Stimulated activated CD8-positive, alpha-beta memory T cell treated with anti-CD3 and anti-CD28 coated beads, Interleukin-12 subunit alpha, Interleukin-12 subunit beta, amount 100 ng/mL, for 1 hour (primary cell): ENCODE measurements around the gene COG8.

Source experiments
- DNase-seq: peaks from one replicate; pipeline ENCODE4 v3.0.0-alpha.2; 2020; ENCODE audit warnings: low read depth

Gene COG8

DNA sequence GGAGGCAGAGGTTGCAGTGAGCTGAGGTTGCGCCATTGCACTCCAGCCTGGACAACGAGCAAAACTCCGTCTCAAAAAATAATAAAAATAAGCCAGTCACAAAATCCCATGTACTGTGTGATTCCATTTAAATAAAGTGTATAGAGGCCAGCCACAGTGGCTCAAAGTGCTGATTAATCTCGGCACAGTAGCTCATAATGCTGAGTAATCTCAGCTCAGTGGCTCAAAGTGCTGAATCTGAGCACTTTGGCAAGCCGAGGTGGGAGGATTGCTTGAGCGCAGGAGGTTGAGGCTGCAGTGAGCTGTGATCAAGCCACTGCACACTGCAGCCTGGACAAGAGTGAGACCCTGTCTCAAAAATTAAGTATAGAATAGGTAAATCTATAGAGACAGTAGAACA lies 7.3 kb upstream of the COG8 start:
- DNase-seq: no peak

DNA sequence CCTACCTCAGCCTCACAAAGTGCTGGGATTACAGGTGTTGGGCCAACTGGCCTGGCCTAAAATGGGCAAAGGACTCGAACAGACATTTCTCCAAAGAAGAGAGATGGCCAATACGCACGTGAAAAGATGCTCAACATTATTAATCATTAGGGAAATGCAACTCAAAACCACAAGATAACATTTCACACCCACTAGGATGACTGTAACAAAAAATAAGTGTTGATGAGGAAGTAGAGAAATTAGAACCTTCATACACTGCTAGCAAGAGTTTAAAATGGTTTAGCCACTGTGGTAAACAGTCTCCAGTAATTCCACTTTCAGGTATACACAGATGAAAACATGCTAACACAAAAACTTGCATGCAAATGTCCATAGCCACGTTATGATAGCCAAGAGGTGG lies 6.6 kb upstream of the COG8 start:
- no peak for DNase-seq

DNA sequence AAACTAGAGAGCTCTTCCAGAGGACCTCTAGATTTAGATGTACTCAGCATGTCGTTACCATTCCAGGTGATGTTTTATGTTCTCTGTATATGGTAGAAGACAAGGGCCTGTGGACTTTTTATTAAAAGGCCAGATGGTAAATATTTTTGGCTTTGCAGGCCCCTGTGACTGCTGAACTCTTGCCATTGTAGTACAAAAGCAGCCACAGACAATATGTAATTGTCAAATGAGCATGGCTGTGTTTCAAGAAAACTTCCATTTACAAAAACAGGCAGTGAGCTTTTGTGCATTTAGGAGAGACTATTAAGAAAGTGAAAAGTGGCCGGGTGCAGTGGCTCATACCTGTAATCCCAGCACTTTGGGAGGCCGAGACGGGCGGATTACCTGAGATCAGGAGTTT lies 4.8 kb upstream of the COG8 start:
- no peak for DNase-seq

DNA sequence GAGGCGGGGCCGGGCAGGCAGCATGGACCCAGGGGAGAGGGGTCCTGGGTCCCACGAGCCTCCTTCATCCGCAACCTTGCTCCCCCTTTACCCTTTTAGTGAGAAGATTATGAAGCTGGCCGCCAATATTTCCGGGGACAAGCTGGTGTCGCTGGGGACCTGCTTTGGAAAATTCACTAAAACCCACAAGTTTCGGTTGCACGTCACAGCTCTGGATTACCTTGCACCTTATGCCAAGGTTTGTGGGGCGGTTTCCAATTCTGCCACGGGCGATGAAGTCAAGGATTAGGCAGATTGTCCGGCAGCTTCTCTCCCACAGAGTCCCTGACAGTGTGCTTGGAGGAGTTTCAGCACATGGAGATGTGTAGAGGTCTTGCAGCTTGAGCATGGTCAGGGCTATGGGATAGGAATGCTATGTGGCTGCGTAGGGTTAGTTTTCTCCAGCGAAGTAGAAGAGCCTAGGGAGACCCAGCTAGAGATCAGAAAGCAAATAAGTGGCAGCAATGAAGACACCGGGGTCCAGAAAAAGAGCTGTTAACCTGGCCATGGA lies 806 bp upstream of the COG8 start:
- DNase-seq: no peak

DNA sequence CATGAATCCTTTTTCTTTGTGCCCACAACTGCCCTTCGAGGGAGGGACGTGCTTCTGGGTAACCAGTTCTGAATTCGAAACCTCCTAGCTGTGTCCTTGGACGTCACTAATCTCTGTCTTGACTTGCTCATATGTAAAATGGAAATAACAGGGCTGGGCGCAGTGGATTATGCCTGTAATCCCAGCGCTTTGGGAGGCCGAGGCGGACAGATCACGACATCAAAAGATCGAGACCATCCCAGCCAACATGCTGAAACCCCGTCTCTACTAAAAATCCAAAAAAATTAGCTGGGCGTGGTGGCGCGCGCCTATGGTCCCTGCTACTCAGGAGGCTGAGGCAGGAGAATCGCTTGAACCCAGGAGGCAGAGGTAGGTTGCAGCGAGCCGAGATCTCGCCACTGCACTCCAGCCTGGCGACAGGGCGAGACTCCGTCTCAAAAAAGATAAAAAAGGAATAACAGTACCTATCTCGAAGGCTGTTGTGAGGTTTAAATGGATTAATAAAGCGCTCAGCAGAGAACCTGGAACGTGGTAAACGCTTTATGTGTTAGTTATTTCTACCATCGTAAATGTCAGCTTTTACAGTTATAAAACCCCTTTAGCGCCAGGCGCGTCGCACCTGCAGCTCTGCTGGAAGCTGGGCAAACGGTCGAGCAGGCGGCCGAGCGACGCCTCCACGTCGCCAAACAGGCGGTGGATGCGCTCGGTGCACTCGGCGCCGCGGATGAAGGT lies 641 bp downstream of the COG8 start:
- no peak for DNase-seq

DNA sequence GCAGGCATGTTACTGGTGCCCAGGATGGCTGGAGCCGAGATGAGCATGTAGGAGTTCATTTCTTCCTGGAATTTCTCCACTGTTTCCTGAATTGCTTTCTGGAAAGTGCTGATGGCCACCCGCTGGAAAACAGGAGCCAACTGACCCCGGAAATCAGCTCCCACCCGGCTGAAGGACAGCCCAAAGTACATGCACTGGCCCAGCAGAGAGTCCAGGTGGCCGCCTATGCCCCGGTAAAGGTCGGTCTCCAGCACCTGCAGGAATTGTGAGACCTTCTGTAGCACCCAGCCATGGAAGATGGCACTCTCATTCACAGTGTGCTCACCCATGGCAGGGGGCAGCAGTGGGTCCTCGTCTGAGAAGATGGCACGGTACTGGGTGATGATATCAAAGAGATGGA lies 4.7 kb downstream of the COG8 start:
- DNase-seq: no peak

DNA sequence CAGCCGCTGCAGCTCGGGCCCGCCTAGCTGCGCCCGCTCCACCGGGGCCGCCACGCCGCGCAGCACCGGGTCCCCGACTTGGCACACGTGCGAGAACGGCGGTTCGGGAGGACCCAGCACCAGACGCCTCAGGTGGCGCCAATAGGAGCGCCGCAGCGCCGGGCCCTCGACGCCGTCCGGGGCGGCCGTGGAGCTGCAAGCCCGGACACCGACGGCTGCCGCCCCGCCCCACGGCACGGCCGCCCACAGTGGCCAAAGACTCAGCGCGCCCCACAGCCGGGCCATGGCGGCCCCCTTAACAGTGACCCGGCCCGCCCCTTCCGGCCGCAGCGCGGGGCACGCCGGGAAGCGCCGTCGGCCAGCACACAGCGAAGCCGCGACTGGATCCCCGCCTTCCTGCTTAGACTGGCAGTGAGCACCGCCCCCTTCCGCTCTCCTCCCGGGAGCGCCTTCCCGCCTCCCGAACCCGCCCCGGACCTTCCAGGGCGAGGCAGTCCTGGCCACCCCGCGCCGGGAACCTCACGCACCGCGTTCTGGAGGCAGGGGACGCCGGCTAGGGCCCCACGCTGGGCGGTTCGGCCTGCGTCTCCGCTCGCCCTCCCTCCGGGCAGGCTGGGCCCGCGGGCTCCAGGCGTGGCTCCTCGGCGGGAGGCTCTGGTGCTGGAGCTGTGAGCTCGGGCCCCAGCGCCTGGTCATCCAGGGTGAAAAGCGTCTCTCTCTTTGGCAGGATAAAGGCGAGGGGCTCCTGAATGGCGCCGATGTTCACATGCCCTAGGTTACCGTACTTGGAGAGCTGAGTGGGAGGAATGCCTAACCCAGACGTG lies 8.9 kb downstream of the COG8 start, which contains the start of gene PDF:
Gene PDF (minus strand): TSS at position 303 of the 824 bp plus-strand sequence. CDS start 18 bp downstream, at position 285.
- peak; percentile 67 for DNase-seq

DNA sequence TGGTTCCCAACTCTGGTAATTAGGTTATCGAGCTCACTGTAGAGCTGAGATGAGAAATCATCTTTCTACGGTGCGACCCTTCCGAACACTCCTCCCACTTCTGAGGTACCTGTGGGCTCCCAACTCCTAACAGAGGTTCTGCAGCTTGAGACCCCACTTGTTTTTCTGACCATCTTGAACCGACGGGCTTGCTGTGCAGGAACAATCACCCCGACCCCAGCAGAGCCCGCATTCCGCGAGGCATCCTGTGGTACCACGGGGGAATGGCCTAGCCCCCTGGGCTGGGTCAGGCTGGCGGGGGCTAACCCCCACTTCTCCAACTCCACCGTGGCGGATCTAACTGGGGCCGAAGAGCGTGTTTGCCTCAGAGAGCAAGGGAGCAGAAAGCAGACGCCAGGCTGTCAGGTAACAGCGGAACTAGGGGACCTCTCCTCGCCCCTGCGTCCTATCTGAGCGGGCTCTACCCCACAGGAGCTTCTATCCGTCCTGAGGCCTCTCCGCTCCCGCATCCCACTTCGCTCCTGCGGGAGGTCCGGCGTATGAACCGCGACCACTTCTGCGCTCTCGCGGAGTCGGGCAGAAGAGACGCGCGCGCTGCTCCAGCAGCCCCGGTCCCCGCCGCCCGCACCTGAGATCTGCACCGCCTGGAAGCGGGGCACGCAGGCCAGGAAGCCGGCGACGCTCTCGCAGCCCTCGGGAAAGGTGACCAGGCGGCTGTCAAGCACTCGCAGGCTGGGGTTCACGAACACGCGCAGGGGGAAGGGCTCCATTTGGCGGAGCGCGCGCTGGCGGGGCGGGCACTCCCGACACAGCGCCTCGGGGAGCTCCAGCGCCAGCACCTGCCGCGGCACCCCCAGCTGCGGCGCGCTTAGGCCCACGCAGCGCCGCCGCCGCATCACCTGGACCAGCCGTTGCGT lies 9.7 kb downstream of the COG8 start:
- no peak for DNase-seq

DNA sequence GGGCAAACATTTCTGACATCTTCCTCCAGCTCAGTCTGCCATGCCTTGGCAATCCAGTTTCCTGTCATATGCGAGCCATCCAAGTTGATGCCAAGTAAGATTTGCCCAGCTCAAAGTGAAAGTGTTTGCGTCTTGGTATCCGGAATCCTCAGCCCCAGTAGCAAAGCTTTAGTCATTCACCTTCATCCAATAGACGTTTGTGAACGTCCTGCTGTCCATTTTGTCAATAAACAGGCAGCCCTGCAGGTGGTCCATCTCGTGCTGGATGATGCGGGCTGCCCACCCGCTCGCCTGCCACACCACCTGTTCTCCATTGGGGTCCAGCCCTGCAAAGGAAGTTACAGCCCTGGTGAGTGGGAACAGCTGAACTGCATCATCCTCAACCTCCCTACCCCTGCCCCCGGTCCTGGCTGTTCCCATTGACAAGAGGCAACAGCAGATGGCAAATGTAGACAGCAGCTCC lies 10.5 kb downstream of the COG8 start:
- no peak for DNase-seq

DNA sequence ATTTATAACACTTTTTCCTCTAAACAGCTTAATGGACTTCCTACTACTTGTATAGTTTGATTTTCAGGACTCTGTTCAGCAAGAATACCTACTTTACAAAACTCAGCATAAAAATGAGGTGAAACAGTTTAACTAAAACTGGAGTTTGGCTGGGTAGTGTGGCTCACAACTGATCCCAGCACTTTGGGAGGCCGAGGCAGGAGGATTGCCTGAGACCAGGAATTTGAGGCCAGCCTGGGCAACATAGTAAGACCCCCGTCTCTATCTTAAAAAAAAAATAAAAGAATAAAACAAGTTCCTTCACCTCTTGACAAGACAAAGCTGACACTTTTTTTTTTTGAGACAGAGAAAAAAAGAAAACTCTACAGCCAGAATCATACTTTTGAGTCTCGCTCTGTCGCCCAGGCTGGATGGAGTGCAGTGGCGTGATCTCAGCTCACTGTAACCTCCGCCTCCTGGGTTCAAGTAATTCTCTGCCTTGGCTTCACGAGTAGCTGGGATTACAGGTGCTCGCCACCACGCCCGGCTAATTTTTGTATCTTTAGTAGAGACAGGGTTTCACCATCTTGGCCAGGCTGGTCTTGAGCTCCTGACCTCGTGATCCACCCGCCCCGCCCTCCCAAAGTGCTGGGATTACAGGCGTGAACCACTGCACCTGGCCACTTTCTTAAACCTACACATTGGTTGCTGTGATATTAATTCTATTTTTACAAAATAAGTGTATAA lies 11.6 kb downstream of the COG8 start:
- no peak for DNase-seq

DNA sequence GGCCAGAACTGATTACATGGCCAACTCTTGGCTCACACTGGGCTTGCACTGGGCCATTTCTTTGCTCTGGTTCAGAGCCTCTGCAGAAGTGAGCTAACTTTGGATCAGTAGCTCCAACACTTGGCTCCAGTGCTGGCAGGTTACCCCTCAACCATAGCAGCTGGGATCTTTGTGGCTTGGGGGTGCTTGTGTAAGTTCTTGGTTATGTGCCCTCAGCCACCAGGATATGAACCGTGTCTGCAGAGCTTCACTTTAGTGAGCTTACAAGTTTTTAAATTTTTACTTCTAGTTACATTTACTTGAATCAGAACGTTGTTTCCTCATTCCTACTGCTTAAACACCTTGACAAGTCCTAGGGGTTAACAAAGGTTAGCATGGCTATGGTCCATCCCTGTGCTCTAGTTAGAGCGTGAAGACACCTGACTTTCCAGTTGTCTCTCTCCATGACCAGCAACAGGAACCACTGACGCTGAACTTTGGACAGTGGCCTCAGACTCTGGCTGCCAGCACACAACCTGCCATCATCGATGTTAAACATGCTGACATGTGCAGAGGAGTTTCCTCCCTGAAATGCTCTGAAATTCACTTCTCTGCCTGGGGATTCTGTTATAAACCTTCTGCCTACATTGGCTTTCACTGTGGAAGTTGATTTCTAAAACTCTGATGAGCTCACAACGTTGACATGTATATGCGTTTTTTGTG lies 13.0 kb downstream of the COG8 start:
- no peak for DNase-seq

DNA sequence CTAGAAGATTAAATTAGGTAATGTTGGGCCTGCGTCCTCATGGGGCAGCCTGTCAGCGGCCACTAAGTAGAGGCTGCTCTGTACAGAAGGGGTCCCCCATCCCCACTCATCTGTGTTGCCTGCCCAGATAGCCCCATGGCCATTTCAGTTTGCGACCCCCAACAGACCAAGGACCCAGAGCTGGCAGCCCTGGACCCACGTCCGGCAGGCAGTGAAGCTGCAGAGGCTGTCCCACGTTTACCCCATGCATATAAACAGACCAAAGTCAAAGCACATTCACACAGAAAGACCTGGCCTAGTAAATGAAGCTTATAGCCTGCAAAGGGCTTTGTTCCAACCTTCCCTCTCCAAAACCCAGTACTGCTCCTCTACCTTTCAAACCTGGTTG lies 13.6 kb downstream of the COG8 start:
- DNase-seq: no peak

DNA sequence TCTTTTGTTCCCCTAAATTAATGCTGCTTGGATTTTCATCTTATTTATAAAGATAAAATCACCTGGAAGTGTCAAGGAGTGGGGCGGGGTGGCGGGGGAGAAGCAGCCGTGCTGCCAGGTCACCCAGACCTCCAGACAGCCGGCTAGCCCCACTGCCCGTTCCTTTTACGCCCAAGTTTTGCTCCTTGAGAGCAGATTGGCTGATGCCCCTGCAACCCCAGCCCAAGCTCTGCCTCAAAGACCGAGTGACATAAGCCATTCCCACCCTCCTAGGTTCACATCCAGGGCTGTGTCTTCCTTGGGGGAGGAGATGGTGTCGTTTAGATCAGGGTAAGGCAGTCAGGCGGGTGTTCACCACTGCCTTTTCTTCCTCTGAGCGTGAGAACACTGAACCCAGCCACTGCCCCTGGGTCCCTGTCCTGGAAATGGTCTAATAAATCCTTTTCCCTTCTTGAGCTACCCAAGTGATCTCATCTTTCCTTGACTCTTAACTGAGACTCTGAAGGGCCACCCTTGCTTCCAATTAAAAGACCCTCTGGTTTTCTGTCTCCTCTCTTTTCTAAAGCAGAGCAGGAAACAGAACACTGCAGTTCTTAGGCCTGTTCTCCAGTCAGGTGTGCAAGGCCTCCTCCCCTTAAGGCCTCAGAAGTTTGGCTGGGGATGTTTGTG lies 14.6 kb downstream of the COG8 start:
- DNase-seq: no peak

DNA sequence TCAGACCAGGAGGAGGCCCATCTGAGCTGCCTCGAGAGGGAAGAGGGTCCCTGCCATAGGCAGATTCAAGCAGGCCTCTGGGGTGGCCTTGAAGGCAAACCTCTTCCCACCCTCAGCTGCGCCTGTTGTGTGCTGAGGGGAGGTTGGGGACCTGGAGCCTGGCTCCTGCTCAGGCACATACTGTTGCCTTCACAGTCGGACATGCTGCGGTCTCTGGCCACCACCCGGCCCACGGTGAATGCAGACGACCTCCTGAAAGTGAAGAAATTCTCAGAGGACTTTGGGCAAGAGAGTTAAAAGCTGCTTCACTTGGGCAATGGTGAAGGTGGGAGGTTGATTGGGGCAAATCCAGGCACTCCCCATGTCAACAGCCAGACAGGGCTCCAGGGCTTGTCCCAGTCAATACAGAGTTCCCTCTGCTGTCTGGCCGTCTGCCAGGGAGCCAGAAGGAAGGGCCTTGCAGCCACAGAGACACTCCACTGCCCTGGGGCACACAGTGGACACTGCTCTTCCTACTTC lies 15.3 kb downstream of the COG8 start:
- DNase-seq: no peak

DNA sequence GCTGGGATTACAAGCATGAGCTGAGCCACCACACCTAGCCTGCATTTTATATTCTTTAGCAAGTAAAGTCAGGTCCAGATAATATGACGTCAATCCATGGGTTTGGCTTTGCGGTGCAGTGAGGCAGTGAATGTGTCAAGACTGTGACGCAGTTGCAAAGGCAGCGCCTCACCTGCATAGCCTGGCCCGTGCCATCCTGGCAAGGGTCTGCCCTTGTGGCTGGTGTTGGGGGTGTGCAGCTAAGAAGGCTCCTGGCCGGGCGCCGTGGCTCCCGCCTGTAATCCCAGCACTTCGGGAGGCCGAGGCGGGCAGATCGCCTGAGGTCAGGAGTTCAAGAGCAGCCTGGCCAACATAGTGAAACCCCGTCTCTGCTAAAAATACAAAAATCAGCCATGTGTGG lies 15.9 kb downstream of the COG8 start:
- no peak for DNase-seq

DNA sequence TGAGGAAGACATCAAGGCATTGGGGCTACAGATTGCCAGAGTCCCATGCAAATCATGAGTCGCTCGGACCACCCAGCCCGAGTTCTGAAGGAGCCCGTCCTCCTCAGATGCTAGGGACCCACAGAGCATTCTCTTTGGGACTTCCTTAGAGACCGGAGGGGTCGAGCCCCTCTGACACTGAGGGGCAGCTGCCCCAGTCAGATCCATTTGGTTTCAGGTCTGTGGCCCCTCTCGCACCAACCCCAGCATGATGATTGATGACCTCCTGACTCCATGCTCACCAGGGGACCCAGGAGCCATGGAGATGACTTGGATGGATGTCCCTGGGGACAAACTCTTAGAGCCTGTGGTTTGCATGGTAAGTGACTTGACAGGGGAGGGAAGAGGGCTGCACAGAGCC lies 17.0 kb downstream of the COG8 start:
- DNase-seq: no peak

DNA sequence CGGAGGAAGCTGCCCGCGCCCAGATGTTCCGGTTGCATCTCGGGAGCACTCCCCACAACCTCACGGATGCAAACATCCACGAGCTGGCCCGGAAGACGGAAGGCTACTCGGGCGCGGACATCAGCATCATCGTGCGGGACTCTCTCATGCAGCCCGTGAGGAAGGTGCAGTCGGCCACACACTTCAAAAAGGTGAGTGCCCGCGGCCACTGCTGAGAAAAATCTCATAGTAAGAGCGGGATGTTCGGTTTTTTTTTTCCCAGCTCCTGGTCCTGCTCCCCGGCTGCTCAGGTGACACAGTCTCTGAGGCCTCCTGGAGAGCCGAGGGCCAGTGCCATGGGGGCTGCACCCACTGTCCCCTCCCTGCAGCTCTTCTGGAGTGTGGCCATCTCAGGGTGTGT lies 18.3 kb downstream of the COG8 start:
- DNase-seq: no peak

DNA sequence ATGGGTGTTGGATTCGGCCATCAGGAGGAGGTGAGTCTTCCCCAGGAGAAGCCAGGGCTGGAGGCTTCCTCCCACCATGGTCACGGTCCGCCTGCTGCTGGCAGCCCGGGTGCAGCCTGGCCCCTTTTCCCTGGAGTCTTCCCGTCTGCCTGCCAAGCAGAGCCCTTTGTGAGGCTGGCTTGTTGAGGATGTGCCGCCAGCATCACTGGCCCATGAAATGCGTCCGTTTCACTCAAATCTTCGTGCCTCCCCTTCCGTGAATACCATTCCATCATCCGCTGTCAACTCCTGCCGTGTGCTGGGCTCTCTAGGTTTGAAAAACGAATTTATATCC lies 18.7 kb downstream of the COG8 start:
- DNase-seq: no peak

DNA sequence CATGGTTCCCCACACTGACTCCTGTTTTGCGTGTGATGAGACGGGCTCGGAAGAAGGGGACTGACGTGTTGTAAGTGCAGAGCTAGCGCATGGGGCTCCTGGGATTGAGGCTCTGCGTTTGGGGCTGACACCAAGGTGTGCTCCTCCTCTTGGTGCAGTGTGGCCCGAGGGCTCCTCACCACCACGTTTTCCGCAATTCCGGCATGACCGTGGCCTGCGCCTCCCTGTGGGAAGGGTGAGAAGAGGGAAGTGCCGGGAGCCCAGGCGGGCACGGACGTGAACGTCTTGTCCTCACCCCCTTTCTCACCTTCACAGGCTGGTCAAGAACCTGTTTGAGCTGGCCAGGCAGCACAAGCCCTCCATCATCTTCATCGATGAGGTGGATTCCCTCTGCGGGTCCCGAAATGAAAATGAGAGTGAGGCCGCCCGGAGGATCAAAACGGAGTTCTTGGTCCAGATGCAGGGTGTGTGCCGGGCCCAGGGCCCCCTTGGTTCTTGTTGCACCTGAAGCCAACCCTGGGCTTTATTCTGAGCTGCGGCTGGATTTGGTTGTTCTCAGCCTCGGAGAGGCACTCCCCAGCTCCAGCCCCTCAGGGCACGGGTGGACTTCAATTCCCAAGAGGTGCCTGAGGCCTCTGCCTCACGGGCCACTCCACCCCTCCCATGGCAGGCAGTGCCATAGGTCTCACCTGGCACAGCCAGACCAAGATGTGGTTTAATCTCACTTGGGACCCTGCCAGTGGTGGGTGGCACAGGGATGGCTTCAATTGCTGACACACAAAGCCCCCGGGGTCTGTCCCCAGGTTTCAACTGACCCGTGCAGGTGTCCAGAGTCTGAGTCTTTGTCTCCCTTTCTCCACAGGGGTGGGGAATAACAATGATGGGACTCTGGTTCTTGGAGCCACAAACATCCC lies 19.3 kb downstream of the COG8 start:
- DNase-seq: no peak
